GM19468 (cell line): ENCODE measurements around the gene VPS29.
"Not testable (repeated sequence)": the region's sequence is repeated elsewhere in the genome, so short reads cannot be mapped to it uniquely, and the experiment has no call there.

ENCODE experiments used
- ATAC-seq: cut with Tn5 transposase; IDR thresholded peaks from one replicate; pipeline ENCODE4 v1.9.1; 2021; ENCODE audit warnings: mild to moderate bottlenecking, moderate library complexity, moderate number of reproducible peaks; ENCODE audit not compliant: unreplicated experiment; ENCODE audit errors: extremely low read depth

Gene VPS29

DNA sequence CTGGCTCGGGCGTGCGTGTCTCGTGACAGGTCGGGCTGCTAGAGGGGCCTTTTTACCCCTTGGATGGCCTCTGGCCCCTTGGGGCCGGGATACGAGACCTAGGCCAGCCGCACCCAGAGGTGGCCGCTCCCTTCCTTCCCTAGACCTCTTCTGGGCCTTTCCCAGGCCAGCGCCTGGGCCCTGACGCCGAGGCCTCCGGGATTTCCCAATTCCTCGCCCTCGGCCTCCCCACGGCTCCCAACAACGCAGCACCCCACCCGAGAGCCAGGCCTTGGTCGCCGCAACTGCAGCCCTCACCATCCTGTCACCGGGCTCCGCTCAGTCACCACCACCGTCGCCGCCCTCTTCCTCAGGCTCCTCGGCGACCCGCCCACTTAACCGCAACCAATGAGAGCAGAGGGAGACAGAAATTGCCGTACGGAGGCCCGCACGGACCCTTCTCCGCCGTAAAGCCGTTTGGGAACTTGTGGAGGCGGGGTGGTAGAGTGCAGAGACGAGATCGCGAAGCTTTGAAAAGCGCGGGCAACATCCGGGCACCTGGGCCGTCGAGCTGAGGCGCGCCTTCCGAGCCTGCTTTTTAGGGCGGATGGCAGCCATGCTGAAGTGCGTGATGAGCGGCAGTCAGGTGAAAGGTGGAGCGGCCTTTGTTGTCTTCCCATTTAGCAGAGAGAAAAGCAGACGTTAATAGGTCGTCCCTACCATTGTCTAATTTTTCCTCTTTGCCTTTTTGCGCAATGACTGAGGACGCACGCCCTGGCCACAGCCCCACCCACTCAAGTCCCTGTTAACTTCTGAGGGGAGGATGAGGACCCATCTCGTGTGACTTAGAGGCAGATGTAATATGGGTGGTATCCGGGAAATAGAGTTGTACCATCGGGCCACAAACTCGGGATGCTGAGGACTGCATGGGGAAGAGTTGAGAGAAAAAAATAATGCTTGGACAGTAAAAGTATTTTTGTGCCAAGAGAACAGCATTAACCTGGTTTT is at the start of gene VPS29, which contains the start of gene RAD9B:
TSS of gene VPS29 (minus strand) at position 360 of the 987 bp plus-strand sequence. CDS start at position 300, 60 bp downstream.
TSS of gene RAD9B (plus strand) at position 580 of the 987 bp plus-strand sequence. CDS start at position 587, 7 bp downstream.
- ATAC-seq = peak; percentile 56

DNA sequence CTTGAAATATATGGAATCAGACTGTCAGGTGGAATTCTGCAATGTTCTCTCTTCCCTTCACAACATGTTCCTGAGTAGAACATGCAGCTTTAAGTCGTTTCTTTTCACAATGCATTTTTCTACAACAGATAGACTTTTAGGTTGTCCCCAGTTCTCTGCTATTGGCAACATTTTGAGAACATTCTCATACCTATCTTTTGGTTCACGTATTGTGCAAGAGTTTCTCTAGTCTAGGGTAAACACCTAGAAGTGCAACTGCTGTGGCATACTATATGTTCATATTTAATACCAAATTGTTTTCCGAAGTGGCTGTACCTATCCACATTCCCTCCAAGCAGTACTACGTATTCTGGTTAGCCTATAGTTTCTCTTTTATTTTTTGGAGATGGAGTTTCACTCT is 49.1 kb upstream of the VPS29 start:
- ATAC-seq = no peak

DNA sequence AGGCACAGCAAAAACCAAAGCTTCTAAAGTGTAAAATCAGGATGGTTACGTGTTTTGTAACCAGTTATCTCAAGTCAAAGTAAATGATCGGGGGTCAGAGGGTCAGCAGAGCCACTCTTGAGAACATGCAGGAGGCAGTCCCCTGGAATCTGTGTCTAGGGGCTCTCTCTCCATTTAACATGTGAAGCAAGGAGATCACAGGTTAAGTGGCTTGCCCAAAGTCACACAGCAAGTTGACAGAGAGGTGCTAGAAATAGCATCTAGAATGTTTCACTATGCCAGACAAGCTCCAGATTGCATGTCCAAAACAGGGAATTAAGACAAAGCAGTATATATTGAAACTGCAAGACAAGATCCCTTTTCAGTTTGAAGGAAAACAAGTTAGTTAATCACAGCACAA is 47.8 kb upstream of the VPS29 start:
- no peak for ATAC-seq

DNA sequence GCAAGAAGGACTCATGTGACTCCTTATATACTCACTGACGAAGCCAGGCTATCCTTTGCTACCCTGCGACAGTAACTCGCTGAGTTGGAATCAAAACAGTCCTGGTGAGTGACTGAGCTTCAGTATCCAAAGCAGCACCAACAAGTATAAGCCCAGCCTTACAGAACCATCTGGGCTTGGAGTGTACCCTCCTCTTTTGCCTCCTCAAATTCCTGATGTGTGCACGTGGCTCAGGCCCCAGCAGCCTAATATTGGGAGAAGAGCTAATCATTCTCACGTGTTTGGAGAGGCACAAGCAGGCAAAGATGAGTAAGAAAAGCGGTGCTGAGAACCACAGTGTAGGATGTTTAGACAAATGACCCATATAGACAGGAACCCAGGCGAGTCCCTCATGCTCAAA is 46.8 kb upstream of the VPS29 start:
- ATAC-seq = no peak

DNA sequence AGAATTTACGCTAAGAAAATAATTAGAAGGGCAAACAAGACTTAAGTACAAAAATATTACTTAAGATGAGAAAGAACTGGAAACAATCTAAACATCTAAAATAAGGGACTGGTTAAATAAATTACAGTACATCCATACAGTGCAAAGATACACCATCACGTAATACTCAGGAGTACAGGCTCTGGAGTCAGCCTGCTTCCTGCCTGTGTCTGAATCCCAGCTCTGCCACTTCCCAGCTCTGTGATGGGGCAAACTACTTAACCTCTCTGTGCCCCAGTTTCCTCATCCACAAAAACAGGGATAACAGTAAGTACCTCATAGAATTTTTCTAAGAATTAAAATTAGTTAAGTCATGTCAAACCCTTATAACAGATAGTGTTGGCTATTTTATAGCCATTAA is 45.2 kb upstream of the VPS29 start:
- no peak for ATAC-seq

DNA sequence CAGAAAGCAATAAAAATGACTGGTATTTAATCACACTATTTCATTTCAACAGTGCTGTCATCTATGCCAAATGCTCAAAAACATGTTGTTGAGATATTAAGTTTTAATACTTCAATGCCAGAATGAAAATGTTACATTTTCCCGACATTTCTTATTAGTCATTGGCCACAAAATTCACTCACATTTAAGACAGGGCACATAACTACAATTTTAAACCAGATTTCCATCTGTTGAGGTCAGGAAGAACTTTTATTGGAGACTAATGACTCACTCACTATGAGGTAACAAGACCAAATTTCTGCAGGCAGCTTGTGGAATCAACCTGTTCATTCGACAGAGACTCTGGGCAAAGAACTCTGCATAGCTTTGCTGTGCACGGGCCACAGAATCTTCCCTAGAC is 44.4 kb upstream of the VPS29 start:
- no peak for ATAC-seq

DNA sequence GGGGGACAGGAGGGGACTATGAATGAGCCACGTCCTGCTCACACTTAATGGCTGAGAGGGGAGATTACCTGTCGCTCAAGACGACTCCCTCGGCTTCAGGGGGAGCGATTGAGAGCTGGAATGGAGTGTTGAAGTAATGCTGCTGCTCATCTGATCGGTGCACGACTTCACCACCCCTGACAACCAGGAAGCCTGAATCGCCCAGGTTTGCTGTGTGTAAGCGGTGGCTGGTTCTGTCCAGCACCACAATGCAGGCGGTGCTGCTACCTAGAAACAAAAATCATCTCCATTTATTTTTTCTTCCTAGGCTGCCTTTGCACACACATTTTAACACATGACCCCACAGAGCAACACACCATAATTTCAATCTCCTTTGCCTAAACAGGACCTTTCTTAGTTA is 43.9 kb upstream of the VPS29 start:
- ATAC-seq = no peak

DNA sequence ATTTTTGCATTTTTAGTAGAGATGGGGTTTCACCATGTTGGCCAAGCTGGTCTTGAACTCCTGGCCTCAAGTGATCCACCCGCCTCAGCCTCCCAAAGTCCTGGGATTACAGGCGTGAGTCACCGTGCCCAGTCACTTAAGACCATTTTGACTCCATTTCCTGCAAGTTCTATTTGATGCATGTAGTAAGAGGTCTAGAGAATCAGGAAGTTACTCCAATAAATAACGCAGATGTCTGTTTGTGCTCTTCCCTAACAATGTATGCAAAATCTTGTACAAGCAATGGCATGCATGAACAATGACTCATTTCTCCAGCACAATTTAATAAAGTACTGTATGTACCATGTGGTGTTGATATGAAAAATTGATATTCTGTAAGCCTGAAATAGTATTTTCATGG is 43.3 kb upstream of the VPS29 start:
- not testable (repeated sequence) for ATAC-seq

DNA sequence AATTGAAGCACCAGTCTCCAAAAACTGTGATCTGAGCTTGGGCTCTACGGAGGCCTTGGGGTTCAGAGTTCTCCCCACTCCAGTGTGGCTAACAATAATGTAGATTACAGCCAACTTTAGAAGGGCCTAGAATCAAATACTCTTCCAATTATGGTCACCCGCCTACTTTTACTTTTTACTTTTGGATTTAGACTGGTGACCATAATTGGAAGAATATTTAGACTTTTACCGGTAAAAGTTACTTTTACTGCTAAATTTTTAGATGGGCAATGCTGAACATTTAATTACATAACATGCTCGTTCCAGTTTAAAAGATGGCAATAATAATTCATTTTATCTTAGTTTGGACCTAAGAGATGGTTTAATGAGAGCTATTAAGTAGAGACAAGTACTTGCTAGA is 42.1 kb upstream of the VPS29 start:
- no peak for ATAC-seq

DNA sequence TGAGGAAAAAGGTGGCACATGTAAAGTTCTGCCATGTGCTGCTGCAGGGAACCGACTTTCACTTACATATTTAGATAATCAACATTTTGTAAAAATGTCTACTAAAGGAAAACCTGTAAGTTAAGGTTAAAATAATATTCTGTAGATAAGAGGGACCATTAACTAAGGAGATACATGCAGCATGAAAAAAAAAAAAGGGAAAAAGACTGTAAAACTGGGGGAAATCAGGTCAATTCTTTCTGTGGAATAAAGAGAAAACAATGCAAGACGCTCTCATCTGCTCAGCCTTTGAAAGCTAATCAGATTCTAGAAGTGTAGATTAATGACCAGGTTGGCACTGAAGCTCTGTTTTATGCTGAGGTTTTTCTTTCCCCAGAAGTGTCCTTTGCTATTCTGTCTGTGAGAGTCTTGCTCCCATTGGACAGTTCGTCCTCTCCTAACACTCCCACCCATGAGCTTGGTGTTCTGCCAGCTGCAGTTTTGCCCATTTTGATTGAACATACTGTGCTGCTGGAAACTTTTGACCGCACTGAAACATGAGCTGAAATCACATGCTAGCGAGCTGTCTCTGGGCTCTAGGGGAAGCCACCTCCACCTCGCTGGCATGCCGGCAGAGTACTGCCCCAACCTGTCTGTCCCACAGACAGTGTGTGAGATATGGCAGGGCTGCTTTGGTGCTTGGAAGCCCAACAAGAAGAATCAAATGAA is 41.5 kb upstream of the VPS29 start:
- no peak for ATAC-seq

DNA sequence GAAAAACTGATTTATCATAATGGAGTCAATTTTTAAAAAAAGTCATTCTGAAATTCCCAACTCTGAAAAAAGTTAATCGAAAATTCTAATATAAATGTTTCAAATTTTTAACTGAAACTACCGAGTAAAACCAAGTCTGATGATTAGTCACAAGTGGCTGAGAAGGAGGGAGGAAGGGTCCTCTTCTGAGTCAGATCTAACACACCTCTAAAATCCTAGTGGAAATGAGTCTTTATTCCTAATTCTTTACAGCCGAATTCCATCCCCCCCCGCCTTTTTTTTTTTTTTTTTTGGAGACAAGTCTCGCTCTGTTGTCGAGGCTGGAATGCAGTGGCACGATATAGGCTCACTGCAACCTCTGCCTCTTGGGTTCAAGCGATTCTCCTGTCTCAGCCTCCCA is 38.1 kb upstream of the VPS29 start:
- ATAC-seq = no peak

DNA sequence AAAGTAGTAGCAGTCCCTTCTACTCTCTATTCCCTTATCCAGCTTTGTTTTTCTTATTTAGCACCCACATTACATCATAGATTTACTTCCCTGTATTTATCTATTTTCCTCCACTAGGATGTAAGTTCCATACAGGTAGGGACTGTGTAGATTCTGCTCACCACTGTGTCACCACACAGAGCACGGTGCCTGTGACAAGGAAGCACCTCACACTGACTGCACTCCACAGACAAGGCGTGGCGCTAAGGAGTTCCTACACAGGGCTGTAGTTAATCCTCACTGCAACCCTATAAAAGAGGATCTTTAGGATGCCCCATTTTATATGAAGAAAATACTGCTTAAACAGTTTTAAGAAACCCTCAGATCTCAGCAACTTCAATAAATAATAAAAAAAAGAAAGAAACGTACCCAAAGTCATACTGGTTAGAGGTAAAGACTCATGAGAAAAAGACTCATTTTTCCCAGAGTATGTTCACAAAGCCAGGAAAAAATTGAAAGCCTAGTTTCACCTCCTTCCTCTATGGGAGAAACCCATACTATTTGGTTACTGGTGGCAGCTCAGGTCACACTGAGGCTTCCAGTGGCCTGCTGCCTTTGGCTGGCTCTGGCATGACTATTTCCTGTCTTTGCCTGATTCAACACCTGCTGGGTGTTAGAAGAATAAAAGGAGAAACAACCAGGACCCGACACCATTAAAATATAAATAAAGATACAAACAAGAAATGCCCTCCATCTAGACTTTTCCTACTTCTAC is 37.1 kb upstream of the VPS29 start:
- no peak for ATAC-seq

DNA sequence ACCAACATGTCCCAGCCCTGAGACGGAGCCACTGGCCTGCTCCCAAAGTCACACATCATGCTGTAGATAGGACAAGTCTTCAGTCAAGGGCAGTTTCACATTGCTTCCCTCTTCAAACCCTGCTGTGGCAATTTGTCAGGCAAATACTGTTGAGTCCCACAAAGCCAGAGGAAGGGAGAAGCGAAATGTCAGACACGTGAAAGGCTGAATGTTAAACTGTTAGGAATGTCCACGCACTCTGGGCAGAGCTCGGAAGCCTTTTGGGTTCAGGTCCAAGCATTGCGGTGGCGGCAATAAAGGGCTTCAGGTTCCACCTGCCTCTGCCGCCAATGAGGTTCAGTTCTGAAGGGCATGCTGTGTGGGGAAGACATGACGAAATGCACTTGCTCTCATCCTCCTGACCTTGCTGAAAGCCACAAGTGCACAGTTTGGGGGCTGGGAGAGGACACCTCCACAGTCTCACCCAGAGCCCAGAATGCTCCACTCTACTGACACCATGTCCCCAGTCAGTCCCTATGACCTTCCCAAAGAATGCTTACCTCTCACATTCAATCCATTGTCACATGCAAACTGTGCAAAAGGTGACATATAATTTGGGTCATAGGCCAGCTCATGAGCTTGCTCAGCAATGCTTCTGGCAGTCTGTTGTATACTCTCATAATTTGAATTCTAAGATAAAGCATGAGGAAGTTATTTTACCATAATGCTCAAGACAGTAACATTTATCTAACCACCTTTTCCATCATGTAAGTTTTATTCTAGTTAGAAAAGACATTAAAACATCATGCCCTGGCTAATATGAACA is 35.9 kb upstream of the VPS29 start:
- no peak for ATAC-seq

DNA sequence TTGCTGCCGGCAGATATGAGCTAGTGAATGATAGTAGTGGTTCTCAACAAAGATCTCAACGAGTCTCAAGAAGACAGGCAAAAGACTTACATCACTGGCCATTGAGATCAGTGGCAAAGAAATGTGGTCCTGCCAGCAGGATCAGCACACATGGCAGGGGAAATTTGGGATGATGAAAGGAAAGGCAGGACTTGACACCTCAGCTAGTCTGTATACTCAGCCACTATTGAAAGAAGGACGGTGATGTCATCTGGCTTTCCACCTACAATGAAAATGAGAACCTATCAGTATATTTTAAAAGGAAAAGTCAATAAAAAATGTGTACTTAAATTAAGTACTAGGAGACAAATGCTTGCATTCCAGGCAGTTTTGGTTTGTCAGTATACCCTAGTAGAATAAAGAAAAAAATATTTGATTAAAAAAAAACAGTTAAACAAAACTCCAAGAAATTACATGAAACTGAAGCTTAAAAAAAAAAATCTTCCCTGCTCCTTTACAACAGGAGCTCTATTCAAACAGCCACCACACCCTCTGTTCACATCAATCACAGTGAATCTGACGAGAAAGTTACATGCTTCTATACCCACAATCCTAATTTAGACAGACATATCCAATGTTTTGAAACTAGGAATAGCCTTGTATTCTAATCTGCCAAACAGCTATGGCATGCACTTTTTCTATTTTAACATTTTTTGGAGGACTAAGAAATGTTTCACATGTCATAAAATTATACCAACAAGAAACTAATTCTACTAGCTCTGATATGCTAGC is 35.1 kb upstream of the VPS29 start:
- ATAC-seq = no peak

DNA sequence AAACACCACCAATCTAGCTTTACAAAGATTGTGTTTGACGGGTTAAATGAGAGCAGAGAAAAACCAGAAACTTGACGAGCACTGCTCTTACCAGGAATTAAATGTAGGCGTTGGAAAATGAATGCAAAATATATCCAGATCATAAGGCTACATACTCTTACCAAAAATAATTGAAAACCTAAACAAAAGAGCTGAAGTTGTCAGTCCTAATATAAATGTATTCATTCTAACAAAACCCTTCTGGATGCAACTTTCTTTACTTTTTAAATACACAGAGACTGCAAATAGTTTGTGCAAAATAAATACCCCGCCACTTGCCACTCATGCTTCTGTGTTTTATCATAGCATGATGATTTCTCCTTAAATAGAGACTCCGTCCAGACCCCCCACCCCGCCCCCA is 32.9 kb upstream of the VPS29 start:
- ATAC-seq = no peak

DNA sequence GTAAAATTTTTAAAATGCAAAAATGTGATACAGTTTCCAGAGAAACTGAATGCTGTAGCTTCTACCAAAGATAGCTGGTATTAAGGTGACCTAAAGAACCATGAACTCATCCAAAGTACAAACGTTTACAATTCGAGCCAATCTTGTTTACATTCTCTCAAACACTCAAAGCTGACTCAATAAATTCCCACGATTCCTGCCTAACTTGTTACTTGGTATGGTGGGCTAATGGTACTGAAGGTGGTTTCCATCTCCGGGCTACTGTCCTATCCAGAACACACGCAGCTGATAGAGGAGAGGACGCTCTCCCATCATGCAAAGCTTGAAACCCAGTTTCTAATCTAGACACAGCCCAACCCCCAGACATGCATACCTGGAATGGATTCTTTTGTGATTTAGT is 31.7 kb upstream of the VPS29 start:
- no peak for ATAC-seq

DNA sequence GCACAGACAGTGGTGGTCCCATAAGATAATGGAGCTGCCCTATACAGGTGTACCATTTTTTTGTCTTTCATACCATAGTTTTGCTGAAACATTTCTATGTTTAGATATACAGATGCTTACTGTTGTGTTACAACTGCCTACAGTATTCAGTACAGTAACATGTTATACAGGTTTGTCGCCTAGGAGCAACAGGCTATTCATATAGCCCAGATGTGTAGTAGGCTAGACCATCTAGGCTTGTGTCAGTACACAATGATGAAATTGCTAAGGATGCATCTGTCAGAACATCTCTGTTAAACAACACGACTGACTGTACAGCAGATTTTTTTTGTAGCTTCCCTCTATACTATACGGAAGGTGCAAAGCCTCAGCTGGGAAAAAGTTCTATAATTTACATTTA is 30.7 kb upstream of the VPS29 start:
- ATAC-seq = no peak

DNA sequence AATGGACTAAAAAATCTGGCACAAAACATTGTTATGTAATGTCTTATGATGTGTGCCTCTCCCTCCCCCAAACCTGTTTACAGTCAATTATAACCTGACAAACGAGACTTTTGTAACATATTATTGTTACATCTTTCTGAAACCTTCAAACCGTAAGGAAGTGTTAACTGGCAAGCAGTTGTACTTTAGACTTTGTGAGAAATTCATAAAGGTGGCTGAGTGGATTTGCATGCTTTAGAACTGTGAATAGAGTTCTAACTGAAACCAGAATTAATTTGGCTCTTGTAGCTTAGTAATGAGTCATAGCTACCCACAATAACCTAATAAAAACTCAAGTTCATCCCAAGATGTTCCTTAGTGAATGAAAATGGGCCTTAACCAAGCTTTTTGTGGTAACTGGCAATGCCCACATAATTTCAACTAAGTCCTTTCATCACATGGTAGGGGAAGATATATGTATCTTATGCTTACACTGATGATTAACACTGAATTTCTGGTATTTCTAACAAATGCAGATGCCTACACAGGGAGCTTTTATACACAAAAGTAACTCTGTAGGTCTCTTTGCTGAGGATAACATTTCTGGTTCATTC is 29.9 kb upstream of the VPS29 start:
- peak; percentile 88 for ATAC-seq

DNA sequence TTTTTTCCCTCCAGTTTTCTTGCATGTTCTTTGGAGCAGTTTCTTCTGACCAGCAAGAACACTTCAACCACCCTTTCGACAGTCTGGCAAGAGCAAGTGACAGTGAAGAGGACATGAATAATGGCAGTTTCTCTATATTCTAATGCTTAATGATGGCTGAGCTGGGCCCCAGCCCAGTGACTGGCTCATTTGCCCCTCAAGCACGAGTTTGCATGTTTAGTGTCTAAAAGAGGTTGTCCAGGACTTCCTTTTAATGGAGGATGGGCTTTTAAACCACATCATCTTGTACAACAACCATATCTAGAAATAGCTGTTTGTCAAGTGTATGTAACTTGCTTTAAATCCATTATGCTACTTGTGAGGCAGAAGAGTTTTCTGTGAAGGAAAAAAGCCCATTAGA is 28.6 kb upstream of the VPS29 start:
- no peak for ATAC-seq
